C4-2B (cell line): ENCODE data around the gene MRNIP.

Source experiments
- CTCF ChIP-seq: fragments of 450-650 bp; conservative IDR thresholded peaks from 2 replicates; pipeline ENCODE4 v1.5.1; 2017; ENCODE audit warnings: mild to moderate bottlenecking
- ZFX ChIP-seq: fragments of 450-650 bp; IDR thresholded peaks from 2 replicates; pipeline ENCODE4 v1.6.1; 2017

- no peak for TF ChIP-seq CTCF
- TF ChIP-seq ZFX, result no peak
These were observed 15.5 kb upstream of the MRNIP start for GRCh38 chr5:179874136-179874535.
